Measurements from ENCODE around the gene MAP4.

MAP4 gene

DNA sequence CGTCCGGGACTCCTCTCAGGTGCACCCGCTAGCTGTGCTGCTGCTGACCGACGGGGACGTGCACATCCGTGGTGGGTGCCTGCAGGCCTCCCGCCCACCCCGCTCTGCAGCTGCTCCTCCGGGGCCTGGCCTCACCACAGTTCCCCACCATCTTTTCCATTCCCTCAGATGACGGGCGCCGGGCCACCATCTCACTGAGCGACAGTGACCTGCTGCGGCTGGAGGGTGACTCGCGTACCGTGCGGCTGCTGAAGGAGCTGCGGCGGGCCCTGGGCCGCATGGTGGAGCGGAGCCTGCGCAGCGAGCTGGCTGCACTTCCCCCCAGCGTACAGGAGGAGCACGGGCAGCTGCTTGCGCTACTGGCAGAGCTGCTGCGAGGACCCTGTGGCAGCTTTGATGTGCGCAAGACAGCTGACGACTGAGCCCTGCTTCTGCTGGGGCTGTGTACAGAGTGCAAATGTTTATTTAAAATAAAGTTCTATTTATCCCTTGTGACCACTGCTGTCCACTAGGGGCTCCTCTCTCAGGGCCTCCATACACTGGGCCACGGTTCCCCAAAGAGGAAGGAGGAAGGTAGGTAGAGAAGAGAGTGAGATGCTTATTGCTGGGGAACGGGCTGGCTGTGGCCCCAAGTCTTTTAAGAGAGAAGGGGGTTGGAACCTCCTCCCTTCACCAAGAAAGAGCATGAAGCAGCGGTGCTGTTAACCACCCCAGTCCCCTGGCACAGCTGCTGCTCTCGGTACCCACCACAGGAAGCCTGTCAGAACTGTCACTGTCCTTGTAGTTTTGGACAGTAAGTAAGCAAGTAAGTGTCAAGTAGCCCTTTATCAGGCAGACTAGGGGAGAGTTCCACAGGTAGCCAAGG lies 166.3 kb downstream of the MAP4 start:
- H3K4me1 ChIP-seq (ENCODE audit: insufficient read depth, low read length, poor library complexity, severe bottlenecking): no peaks in the 10 kb centered on the region
- H3K4me3 ChIP-seq (ENCODE audit: low read length, poor library complexity, severe bottlenecking): no peak overlapping the region
- H3K9ac ChIP-seq (ENCODE audit: low read depth, low read length, poor library complexity, severe bottlenecking): no peak overlapping the region
- H4K20me1 ChIP-seq (ENCODE audit: insufficient read depth, low read length, poor library complexity, severe bottlenecking): no peaks in the 10 kb centered on the region
- H3K9me3 ChIP-seq (ENCODE audit: insufficient read depth, low read depth, low read length): no peaks in the 10 kb centered on the region
- H3K36me3 ChIP-seq (ENCODE audit: insufficient read depth, low read length): peaks cover 70% of the 10 kb centered on the region; the same call in 1 of the 2 replicates
- no peak overlapping the region for H2AFZ ChIP-seq (ENCODE audit: low read length)
- H3K27me3 ChIP-seq (ENCODE audit: insufficient read depth, low read length, poor library complexity, severe bottlenecking): no peaks in the 10 kb centered on the region
- no peak overlapping the region for H3K4me2 ChIP-seq (ENCODE audit: low read depth, low read length, poor library complexity, severe bottlenecking)
- no peaks in the 10 kb centered on the region for H3F3A ChIP-seq (ENCODE audit: low read depth)
- no peaks in the 10 kb centered on the region for H3K79me2 ChIP-seq (ENCODE audit: insufficient read depth, low read length)
- H3K9me2 ChIP-seq (replicated peaks; ENCODE audit: low read depth, low read length): no peaks in the 10 kb centered on the region
- TF ChIP-seq, protein P1, sequence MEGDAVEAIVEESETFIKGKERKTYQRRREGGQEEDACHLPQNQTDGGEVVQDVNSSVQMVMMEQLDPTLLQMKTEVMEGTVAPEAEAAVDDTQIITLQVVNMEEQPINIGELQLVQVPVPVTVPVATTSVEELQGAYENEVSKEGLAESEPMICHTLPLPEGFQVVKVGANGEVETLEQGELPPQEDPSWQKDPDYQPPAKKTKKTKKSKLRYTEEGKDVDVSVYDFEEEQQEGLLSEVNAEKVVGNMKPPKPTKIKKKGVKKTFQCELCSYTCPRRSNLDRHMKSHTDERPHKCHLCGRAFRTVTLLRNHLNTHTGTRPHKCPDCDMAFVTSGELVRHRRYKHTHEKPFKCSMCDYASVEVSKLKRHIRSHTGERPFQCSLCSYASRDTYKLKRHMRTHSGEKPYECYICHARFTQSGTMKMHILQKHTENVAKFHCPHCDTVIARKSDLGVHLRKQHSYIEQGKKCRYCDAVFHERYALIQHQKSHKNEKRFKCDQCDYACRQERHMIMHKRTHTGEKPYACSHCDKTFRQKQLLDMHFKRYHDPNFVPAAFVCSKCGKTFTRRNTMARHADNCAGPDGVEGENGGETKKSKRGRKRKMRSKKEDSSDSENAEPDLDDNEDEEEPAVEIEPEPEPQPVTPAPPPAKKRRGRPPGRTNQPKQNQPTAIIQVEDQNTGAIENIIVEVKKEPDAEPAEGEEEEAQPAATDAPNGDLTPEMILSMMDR (conservative IDR thresholded peaks at IDR 0.05; ENCODE audit: low read length): peak; percentile 51
- TF ChIP-seq EZH2phosphoT487 (IDR thresholded peaks at IDR 0.05; ENCODE audit: borderline replicate concordance): no peak

DNA sequence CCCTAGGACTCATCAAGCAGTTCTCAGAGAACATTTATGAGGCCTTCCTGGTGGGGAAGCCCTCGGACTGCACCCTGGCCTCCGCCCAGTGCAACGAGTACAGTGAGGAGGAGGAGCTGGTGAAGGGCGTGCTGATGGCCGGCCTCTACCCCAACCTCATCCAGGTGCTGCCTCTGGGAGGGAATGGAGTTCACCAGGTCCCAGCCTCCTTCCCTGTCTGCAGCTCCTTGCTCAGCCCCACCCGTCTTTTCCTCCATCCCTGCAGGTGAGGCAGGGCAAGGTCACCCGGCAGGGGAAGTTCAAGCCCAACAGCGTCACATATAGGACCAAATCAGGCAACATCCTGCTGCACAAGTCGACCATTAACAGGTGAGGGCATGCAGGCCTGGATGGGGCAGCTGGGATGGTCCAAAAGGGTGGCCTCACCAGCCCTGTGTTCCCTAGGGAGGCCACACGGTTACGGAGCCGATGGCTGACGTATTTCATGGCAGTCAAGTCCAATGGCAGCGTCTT lies 167.0 kb downstream of the MAP4 start:
- H3K9me2 ChIP-seq (replicated peaks; ENCODE audit: low read depth, low read length): no peaks in the 10 kb centered on the region
- no peak overlapping the region for H3K4me3 ChIP-seq (ENCODE audit: low read length, poor library complexity, severe bottlenecking)
- no peak for TF ChIP-seq EZH2phosphoT487 (IDR thresholded peaks at IDR 0.05; ENCODE audit: borderline replicate concordance)
- TF ChIP-seq, protein P1 (conservative IDR thresholded peaks at IDR 0.05; ENCODE audit: low read length): no peak

DNA sequence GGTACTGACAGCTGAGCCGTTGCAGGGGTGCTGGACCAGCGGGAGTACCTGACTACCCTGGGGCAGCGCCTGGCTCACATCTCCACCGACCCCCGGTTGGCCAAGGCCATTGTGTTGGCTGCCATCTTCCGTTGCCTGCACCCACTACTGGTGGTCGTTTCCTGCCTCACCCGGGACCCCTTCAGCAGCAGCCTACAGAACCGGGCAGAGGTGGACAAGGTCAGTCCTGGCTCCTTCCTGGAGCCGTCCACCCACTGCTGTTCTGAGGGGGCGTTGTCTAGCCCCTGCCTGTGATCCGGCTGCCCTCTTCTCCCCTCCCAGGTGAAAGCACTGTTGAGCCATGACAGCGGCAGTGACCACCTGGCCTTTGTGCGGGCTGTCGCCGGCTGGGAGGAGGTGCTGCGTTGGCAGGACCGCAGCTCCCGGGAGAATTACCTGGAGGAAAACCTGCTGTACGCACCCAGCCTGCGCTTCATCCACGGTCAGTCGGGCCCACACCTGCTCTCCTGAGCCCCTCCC lies 167.6 kb downstream of the MAP4 start:
- H3K4me3 ChIP-seq (ENCODE audit: low read length, poor library complexity, severe bottlenecking): no peak overlapping the region
- H3F3A ChIP-seq (ENCODE audit: low read depth): no peaks in the 10 kb centered on the region
- no peak overlapping the region for H3K9ac ChIP-seq (ENCODE audit: low read depth, low read length, poor library complexity, severe bottlenecking)
- H3K27me3 ChIP-seq (ENCODE audit: insufficient read depth, low read length, poor library complexity, severe bottlenecking): no peaks in the 10 kb centered on the region
- H3K9me2 ChIP-seq (replicated peaks; ENCODE audit: low read depth, low read length): no peaks in the 10 kb centered on the region
- H3K4me1 ChIP-seq (ENCODE audit: insufficient read depth, low read length, poor library complexity, severe bottlenecking): no peaks in the 10 kb centered on the region
- no peaks in the 10 kb centered on the region for H4K20me1 ChIP-seq (ENCODE audit: insufficient read depth, low read length, poor library complexity, severe bottlenecking)
- no peak overlapping the region for H3K4me2 ChIP-seq (ENCODE audit: low read depth, low read length, poor library complexity, severe bottlenecking)
- H2AFZ ChIP-seq (ENCODE audit: low read length): no peak overlapping the region
- H3K9me3 ChIP-seq (ENCODE audit: insufficient read depth, low read depth, low read length): no peaks in the 10 kb centered on the region
- TF ChIP-seq EZH2phosphoT487 (IDR thresholded peaks at IDR 0.05; ENCODE audit: borderline replicate concordance): no peak
- TF ChIP-seq, protein P1 (conservative IDR thresholded peaks at IDR 0.05; ENCODE audit: low read length): no peak
- peaks cover 80% of the 10 kb centered on the region; the same call in 1 of the 2 replicates for H3K36me3 ChIP-seq (ENCODE audit: insufficient read depth, low read length)
- no peaks in the 10 kb centered on the region for H3K79me2 ChIP-seq (ENCODE audit: insufficient read depth, low read length)

More for the DNA sequence above, 167.0 kb downstream of the MAP4 start:
- no peak overlapping the region for H3K9ac ChIP-seq (ENCODE audit: low read depth, low read length, poor library complexity, severe bottlenecking)
- H3K36me3 ChIP-seq (ENCODE audit: insufficient read depth, low read length): peaks cover 74% of the 10 kb centered on the region; the same call in 1 of the 2 replicates
- H3K9me3 ChIP-seq (ENCODE audit: insufficient read depth, low read depth, low read length): no peaks in the 10 kb centered on the region
- no peaks in the 10 kb centered on the region for H3K27me3 ChIP-seq (ENCODE audit: insufficient read depth, low read length, poor library complexity, severe bottlenecking)
- H3K79me2 ChIP-seq (ENCODE audit: insufficient read depth, low read length): no peaks in the 10 kb centered on the region
- H3F3A ChIP-seq (ENCODE audit: low read depth): no peaks in the 10 kb centered on the region
- H2AFZ ChIP-seq (ENCODE audit: low read length): no peak overlapping the region
- H3K4me2 ChIP-seq (ENCODE audit: low read depth, low read length, poor library complexity, severe bottlenecking): no peak overlapping the region
- no peaks in the 10 kb centered on the region for H3K4me1 ChIP-seq (ENCODE audit: insufficient read depth, low read length, poor library complexity, severe bottlenecking)
- H4K20me1 ChIP-seq (ENCODE audit: insufficient read depth, low read length, poor library complexity, severe bottlenecking): no peaks in the 10 kb centered on the region

Data from Loucy (cell line).